ENCODE results near the gene WDR35.

Gene WDR35

DNA sequence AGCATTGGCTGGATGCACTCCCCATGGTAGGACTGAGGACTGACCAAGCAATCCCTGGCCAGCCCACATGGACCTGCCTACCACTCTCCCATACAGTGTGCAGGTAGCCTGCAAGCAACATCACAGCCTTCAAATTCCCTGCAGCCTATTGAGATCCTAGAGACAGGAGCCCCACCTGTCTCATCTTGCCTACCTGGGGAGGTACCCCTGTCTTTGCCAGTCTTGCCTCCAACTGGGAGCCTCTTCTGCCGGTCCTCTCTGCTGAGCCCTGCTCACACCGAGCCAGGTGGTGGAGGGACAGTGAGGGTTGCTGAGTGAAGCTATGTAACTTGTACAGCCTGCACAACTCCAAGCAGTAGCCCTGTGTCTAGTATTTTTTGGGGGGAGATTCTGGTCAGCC, 118.1 kb downstream of the WDR35 start:
- TF ChIP-seq, protein P1, sequence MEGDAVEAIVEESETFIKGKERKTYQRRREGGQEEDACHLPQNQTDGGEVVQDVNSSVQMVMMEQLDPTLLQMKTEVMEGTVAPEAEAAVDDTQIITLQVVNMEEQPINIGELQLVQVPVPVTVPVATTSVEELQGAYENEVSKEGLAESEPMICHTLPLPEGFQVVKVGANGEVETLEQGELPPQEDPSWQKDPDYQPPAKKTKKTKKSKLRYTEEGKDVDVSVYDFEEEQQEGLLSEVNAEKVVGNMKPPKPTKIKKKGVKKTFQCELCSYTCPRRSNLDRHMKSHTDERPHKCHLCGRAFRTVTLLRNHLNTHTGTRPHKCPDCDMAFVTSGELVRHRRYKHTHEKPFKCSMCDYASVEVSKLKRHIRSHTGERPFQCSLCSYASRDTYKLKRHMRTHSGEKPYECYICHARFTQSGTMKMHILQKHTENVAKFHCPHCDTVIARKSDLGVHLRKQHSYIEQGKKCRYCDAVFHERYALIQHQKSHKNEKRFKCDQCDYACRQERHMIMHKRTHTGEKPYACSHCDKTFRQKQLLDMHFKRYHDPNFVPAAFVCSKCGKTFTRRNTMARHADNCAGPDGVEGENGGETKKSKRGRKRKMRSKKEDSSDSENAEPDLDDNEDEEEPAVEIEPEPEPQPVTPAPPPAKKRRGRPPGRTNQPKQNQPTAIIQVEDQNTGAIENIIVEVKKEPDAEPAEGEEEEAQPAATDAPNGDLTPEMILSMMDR (conservative IDR thresholded peaks at IDR 0.05): no peak
- H3K27ac ChIP-seq: 0 out of 2 replicates have a peak overlapping the region, but pooled peaks have one; percentile 15

DNA sequence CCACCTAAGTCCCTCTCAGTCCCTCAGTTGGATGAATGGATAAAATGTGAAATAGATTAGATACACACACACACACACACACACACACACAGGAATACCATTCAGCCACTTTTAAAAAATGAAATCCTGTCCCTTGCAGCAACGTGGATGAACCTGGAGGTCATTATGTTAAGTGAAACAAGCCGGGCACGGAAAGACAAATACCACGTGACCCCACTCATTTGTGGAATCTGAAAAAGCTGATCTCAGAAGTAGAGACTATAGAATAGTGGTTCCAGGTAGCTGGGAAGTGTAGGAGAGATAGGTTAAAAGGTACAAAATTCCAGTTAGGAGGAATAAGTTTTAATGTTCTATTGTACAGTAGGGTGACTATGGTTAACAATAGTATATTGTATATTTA, 119.1 kb downstream of the WDR35 start:
- H3K27ac ChIP-seq: no peak overlapping the region
- TF ChIP-seq, protein P1 (conservative IDR thresholded peaks at IDR 0.05): no peak

DNA sequence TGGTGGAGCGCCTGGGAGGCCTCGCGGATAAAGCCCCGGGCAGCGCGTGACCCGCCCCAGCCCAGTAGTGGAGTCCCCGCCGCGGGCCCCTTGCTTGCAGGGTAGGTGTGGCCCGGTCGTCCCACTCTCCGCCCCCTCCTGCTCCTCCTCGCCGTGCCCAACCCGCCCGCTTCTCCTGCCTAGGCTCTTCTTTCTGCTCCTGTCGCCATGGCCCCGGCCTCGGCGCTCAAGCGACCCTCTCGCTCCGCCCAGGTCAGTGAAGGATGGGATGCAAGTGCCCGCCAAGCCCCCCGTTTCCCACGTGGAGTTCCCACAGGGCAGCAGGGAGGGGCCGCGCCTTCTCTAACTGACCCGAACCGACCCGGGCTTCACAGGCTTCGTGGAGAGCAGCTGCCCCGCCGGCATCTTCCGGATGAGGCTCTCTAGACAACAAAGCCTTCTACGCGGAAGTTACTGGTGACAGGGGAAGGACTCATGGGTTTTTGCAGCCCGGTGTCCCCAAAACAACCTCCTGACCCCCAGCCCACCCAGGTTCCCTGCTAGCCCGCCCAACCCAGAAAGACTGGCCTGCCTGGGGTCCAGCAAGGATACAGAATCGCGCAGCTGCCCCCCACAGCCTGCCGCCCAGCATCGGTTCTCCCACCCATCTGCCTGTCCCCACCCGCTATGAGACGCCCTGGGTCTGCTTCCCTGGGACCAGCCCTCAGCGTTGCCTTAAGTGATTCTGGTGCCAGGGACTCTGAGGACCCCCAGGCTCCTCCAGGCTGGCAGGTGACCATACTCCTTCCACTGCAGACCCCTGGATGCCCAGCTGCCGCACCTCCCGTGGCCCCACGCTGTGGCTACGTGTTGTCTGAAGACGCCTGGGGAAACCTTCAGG, 121.0 kb downstream of the WDR35 start:
- H3K27ac ChIP-seq: no peak overlapping the region
- TF ChIP-seq, protein P1 (conservative IDR thresholded peaks at IDR 0.05): no peak

DNA sequence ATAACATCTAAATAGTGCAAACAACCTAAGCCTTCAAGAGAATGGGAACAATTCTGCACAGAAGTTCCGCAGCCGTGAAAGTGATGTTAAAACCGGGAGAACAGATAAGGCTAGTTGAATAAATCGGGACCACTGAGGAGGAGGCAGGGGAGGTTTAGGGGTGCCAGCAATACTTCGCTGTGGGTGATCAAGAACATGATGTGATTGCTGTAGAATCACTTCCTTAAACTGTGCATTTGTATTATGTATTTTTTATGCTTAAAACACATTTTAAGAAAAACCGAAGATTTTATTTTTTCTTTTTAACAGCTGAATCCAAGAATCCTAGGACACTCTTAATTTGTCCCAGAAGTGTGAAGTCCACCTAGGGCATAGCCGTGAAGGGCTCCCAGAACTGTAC, 121.7 kb downstream of the WDR35 start:
- H3K27ac ChIP-seq: no peak overlapping the region
- TF ChIP-seq, protein P1 (conservative IDR thresholded peaks at IDR 0.05): no peak

DNA sequence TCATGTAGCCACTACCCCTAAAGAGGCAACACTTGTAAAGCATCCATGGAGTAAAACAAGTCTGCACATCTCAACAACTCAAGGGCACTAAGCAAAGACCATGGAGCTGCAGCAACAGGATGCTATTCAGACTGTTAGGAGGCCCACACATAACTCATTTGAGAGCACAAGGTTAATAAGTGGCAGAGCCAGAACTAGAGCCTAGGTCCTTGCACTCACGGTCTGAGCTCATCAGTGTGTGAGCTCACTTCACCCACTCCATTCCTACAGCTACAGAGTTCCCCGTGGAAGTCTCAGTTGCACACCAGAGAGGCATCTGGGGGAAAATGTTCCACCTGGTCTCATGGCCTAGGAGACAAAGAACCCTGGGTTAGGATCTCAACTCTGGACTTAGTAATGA, 123.1 kb downstream of the WDR35 start:
- H3K27ac ChIP-seq: no peak overlapping the region
- TF ChIP-seq, protein P1 (conservative IDR thresholded peaks at IDR 0.05): no peak

DNA sequence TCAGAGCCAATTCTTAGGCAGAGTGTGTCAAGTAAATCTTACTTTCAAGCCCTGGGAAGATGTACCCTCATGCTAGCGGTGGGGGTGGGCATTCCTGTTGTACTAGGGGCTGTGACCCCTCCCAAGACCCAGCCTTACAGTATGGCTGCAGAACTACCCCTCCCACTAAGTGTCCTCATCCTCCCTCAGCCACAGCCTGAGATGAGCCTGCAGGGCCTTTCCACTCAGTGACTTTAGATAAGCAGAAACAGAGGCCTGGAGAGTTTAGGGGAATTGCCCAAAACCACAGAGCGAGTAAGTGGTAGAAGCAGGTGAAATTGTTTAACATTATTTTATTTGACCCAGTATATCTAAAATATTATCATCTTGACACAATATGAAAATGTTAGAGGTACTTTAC, 124.8 kb downstream of the WDR35 start:
- TF ChIP-seq, protein P1 (conservative IDR thresholded peaks at IDR 0.05): no peak

DNA sequence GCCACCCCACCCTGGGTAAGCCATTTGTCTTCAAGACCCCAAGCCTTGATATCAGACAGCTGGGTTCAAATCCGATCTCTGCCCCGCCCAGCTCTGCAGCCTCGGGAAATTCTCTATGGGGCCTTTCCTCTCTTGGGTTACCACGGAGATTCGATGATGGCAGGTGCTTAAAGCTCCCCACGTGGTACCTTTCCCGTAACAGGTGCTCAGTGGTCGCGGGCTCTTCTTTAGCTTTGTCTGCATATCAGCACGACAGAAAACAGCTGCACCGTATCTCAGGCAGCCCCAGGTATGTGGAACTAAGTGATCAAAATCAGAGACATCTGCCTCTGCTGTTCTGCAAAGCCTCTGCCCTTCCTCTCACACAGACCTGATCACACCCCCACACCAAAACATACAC, 125.5 kb downstream of the WDR35 start:
- TF ChIP-seq, protein P1 (conservative IDR thresholded peaks at IDR 0.05): no peak
- no peak overlapping the region for H3K27ac ChIP-seq

More for the DNA sequence above, 124.8 kb downstream of the WDR35 start:
- H3K27ac ChIP-seq: no peak overlapping the region
